Fibroblast of mammary gland (primary cell): ENCODE results near the gene MYCN.
"Not testable (repeated sequence)": the region's sequence is repeated elsewhere in the genome, so short reads cannot be mapped to it uniquely, and the experiment has no call there.

Experiments
- DNase-seq: peaks from one replicate; pipeline ENCODE4 v3.0.0-alpha.2; 2010; ENCODE audit warnings: low read depth
- H3K4me3 ChIP-seq: 2 replicates; pipeline ENCODE4 v1.5.1; 2011; ENCODE audit warnings: low read depth, mild to moderate bottlenecking, low read length, moderate library complexity; ENCODE audit not compliant: control insufficient read depth
- CTCF ChIP-seq: conservative IDR thresholded peaks from 2 replicates; pipeline ENCODE4 v1.5.1; 2011; ENCODE audit warnings: low read depth, low read length, inconsistent platforms; ENCODE audit not compliant: control insufficient read depth, insufficient read depth

Gene MYCN

GRCh38 chr2:15909157-15909556 is 31.2 kb upstream of the MYCN start:
- H3K4me3 ChIP-seq = no peak overlapping the region
- no peak for TF ChIP-seq CTCF
- no peak for DNase-seq

GRCh38 chr2:15909736-15910135 is 30.6 kb upstream of the MYCN start:
- no peak for DNase-seq
- H3K4me3 ChIP-seq = no peak overlapping the region
- no peak for TF ChIP-seq CTCF

GRCh38 chr2:15911270-15911669 is 29.1 kb upstream of the MYCN start:
- not testable (repeated sequence) for DNase-seq, H3K4me3 ChIP-seq

- no peak for TF ChIP-seq CTCF
- no peak for DNase-seq
- H3K4me3 ChIP-seq = no peak overlapping the region
Measured at GRCh38 chr2:15911686-15912085, 28.7 kb upstream of the MYCN start.

GRCh38 chr2:15912203-15912602 is 28.1 kb upstream of the MYCN start:
- no peak overlapping the region for H3K4me3 ChIP-seq
- no peak for TF ChIP-seq CTCF
- DNase-seq = peak; percentile 59

GRCh38 chr2:15913146-15913545 is 27.2 kb upstream of the MYCN start:
- no peak for TF ChIP-seq CTCF
- DNase-seq = no peak
- no peak overlapping the region for H3K4me3 ChIP-seq

GRCh38 chr2:15914596-15915385 is 25.6 kb upstream of the MYCN start:
- H3K4me3 ChIP-seq = no peak overlapping the region

GRCh38 chr2:15915546-15915945 is 24.8 kb upstream of the MYCN start:
- H3K4me3 ChIP-seq, DNase-seq: not testable (repeated sequence)

More at GRCh38 chr2:15914596-15915385, 25.6 kb upstream of the MYCN start:
- DNase-seq = no peak
- no peak for TF ChIP-seq CTCF
